CD14-positive monocyte (primary cell): ENCODE measurements around the gene POLR3E. TPM values are rescaled to one million over a fixed set of nuclear protein-coding genes. Genes with fewer than 3 reads are reported as not detected.

ENCODE experiments used
- DNase-seq, 3 donors: peaks; one replicate each; pipeline ENCODE4 v3.0.0-alpha.2; 2011 to 2022
- H2AFZ ChIP-seq: 2 replicates; pipeline ENCODE4 v1.6.0; 2012; ENCODE audit warnings: mild to moderate bottlenecking, low read depth, low read length, inconsistent platforms; ENCODE audit not compliant: insufficient read depth, poor library complexity, severe bottlenecking
- H3K27ac ChIP-seq, 2 donors: 1 replicate in 1 of 2; 2 replicates in 1 of 2; pipeline ENCODE4 v1.5.1; 2012 to 2013; ENCODE audit warnings: low read length in 2 of 2, control low read depth in 1 of 2, inconsistent platforms in 1 of 2, low read depth in 1 of 2, mild to moderate bottlenecking in 1 of 2
- H3K27me3 ChIP-seq, 2 donors: one replicate each; pipeline versions ENCODE4 v1.6.0 to v1.6.1; 2011 to 2013; ENCODE audit warnings: low read length in 2 of 2; ENCODE audit not compliant: control insufficient read depth in 2 of 2, insufficient read depth in 2 of 2
- H3K36me3 ChIP-seq, 2 donors: replicated peaks in 1 of 2; 1 replicate in 1 of 2; 2 replicates in 1 of 2; pipeline versions ENCODE4 v1.5.1 to v1.6.1; 2012 to 2013; ENCODE audit warnings: low read length in 2 of 2, control low read depth in 1 of 2, inconsistent platforms in 1 of 2, mild to moderate bottlenecking in 1 of 2; ENCODE audit not compliant: insufficient read depth in 2 of 2, control insufficient read depth in 1 of 2
- H3K4me1 ChIP-seq, 2 donors: 1 replicate in 1 of 2; 2 replicates in 1 of 2; pipeline versions ENCODE4 v1.5.1 to v1.6.1; 2012 to 2013; ENCODE audit warnings: low read length in 2 of 2, control low read depth in 1 of 2, inconsistent platforms in 1 of 2, mild to moderate bottlenecking in 1 of 2, moderate library complexity in 1 of 2; ENCODE audit not compliant: insufficient read depth in 2 of 2, control insufficient read depth in 1 of 2
- H3K4me2 ChIP-seq: replicated peaks from 2 replicates; pipeline ENCODE3; 2012; ENCODE audit warnings: low read length, moderate library complexity, mild to moderate bottlenecking; ENCODE audit not compliant: poor library complexity, severe bottlenecking; ENCODE audit errors: extremely low read depth
- H3K4me3 ChIP-seq, 3 experiments: fragments of 200-600 bp in 1 of 3; sonication (generic) in 1 of 3; replicated peaks in 1 of 3; 1 replicate in 2 of 3; 2 replicates in 1 of 3; pipeline ENCODE4 v1.5.1; 2011 to 2013; ENCODE audit warnings: low read length in 3 of 3, mild to moderate bottlenecking in 3 of 3, control low read depth in 2 of 3, low read depth in 2 of 3, inconsistent platforms in 1 of 3, moderate library complexity in 1 of 3
- H3K79me2 ChIP-seq: 2 replicates; pipeline ENCODE4 v1.6.0; 2012; ENCODE audit warnings: mild to moderate bottlenecking, control low read depth, inconsistent platforms, low read length, moderate library complexity; ENCODE audit not compliant: insufficient read depth
- H3K9ac ChIP-seq: 2 replicates; pipeline ENCODE4 v1.6.0; 2017; ENCODE audit warnings: low read length, mild to moderate bottlenecking; ENCODE audit not compliant: insufficient read depth, poor library complexity, severe bottlenecking
- H3K9me3 ChIP-seq, 2 donors: replicated peaks in 1 of 2; 1 replicate in 1 of 2; 2 replicates in 1 of 2; pipeline versions ENCODE4 v1.5.1 to v1.6.1; 2012 to 2013; ENCODE audit warnings: low read length in 2 of 2, control low read depth in 1 of 2; ENCODE audit not compliant: control insufficient read depth in 1 of 2, insufficient read depth in 1 of 2
- H4K20me1 ChIP-seq: 2 replicates; pipeline ENCODE4 v1.6.0; 2012; ENCODE audit warnings: mild to moderate bottlenecking, low read length, control low read depth, moderate library complexity; ENCODE audit not compliant: insufficient read depth
- H3K27ac Mint-ChIP-seq, 7 donors: one replicate each; pipeline ENCODE4 v1.8.0; 2020; ENCODE audit warnings: mild to moderate bottlenecking in 7 of 7, mixed read lengths in 7 of 7, moderate library complexity in 6 of 7, inconsistent platforms in 2 of 7
- H3K27me3 Mint-ChIP-seq, 3 donors: one replicate each; pipeline ENCODE4 v1.8.0; 2021 to 2022; ENCODE audit warnings: low read depth in 3 of 3, mild to moderate bottlenecking in 3 of 3, mixed read lengths in 3 of 3, moderate library complexity in 3 of 3, inconsistent platforms in 1 of 3
- H3K36me3 Mint-ChIP-seq, 2 donors: one replicate each; pipeline ENCODE4 v1.8.0; 2020; ENCODE audit warnings: mixed read lengths in 2 of 2, inconsistent platforms in 1 of 2, mild to moderate bottlenecking in 1 of 2
- H3K4me1 Mint-ChIP-seq: one replicate; pipeline ENCODE4 v1.8.0; 2020; ENCODE audit warnings: mild to moderate bottlenecking, mixed read lengths
- H3K4me3 Mint-ChIP-seq, 2 donors: one replicate each; pipeline ENCODE4 v1.8.0; 2020; ENCODE audit warnings: mild to moderate bottlenecking in 2 of 2, mixed read lengths in 2 of 2, moderate library complexity in 1 of 2
- H3K9me3 Mint-ChIP-seq, 7 donors: one replicate each; pipeline ENCODE4 v1.8.0; 2020 to 2022; ENCODE audit warnings: mixed read lengths in 7 of 7, mild to moderate bottlenecking in 6 of 7, moderate library complexity in 6 of 7, inconsistent platforms in 2 of 7
- CTCF ChIP-seq: fragments of 200-600 bp; IDR thresholded peaks from one replicate; pipeline ENCODE4 v1.8.0; 2022; ENCODE audit warnings: antibody characterized with exemption, mild to moderate bottlenecking
- WGBS: methylation state at CpG from one replicate; pipeline ENCODE4 v1.1.5; 2013; ENCODE audit warnings: missing lambda C conversion rate; ENCODE audit not compliant: insufficient coverage; 5-methylcytosine and 5-hydroxymethylcytosine counted together
- intact Hi-C, 2 donors: fragments of 100-400 bp; cut with micrococcal nuclease; formaldehyde crosslinking; loops; one replicate each; pipeline versions ENCODE4 v1.15.0 to v1.15.1; 2023
- polyA plus RNA-seq, 3 donors: library from polyadenylated mRNA; depleted of rRNA in 1 of 3; unstranded in 2 of 3; stranded (reverse) in 1 of 3; fragments of 300-500 nt in 2 of 3; fragments of >200 nt in 1 of 3; fragmentation: Illumina TruSeq in 2 of 3; gene quantifications; 1 replicate in 2 of 3; 2 replicates in 1 of 3; pipeline ENCODE4 v1.2.3, GENCODE V29; 2012 to 2021

POLR3E gene
- polyA plus RNA-seq, 3 donors: 4.1 to 34.6 (median 5.7) TPM

GRCh38 chr16:22312897-22313781 is 15.9 kb downstream of the POLR3E start:
- Mint-ChIP-seq H3K27me3 (no peaks in the 10 kb centered on the region), H3K27ac (peak overlapping the region in 2 of 7 donors; percentile 31 to 76), H3K4me1 (no peaks in the 10 kb centered on the region), H3K9me3 (no peaks in the 10 kb centered on the region), H3K4me3 (no peak overlapping the region), H3K36me3 (peaks cover 78 to 93% of the 10 kb centered on the region in 2 donors)
- Histone ChIP-seq H3K9me3 (no peaks in the 10 kb centered on the region), H3K36me3 (peaks cover 83 to 91% of the 10 kb centered on the region in 2 donors), H3K27me3 (no peaks in the 10 kb centered on the region), H3K4me3 (no peak overlapping the region), H3K4me2 (no peak overlapping the region), H3K79me2 (no peaks in the 10 kb centered on the region), H2AFZ (no peak overlapping the region), H3K27ac (no peak overlapping the region), H3K9ac (no peak overlapping the region), H3K4me1 (no peaks in the 10 kb centered on the region), H4K20me1 (no peaks in the 10 kb centered on the region)
- 98% methylated on average over 18 of the region's 23 CpGs for WGBS
- TF ChIP-seq CTCF: no peak
- DNase-seq: no peak
- intact Hi-C loops: no loop called here

DNA sequence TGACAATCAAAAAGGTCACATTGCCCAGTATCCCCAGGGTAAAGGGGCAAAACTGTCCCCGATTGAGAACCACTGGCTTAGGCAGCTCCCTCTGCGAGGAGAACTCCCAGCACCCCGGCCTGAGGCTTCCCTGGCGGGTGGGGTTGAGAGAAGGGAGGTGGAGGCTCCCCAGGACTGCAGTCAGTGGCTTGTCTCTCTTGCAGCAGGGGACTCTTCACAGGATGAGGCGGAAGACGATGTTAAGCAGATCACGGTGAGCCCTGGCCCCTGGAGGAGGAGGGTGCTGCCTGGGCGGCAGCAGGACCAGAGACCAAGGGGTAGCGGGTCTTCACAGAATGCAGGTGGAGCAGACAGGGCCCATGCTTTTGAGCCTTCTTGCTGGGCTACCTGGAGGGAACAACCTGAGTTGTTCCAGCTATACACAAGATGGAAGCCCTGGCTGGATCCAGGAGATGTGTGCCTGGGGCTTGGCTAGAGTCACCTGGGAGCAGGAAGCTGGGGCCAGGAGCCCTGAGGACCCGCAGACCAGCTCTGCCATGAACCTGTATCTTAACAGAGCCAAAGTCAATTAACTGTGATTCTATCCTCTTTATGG is 16.8 kb downstream of the POLR3E start:
- no peak for TF ChIP-seq CTCF
- H3K27me3 Mint-ChIP-seq: no peaks in the 10 kb centered on the region
- Histone ChIP-seq H3K27ac (no peak overlapping the region), H2AFZ (no peak overlapping the region), H3K9me3 (no peaks in the 10 kb centered on the region), H3K4me2 (no peak overlapping the region), H3K36me3 (peaks cover 79 to 91% of the 10 kb centered on the region in 2 donors), H3K4me3 (no peak overlapping the region), H3K27me3 (no peaks in the 10 kb centered on the region), H3K79me2 (no peaks in the 10 kb centered on the region), H3K4me1 (no peaks in the 10 kb centered on the region), H3K9ac (no peak overlapping the region), H4K20me1 (no peaks in the 10 kb centered on the region)
- no peak for DNase-seq
- H3K4me1 Mint-ChIP-seq: no peaks in the 10 kb centered on the region
- no peak overlapping the region for H3K27ac Mint-ChIP-seq
- no peak overlapping the region for H3K4me3 Mint-ChIP-seq
- intact Hi-C loops: no loop called here
- no peaks in the 10 kb centered on the region for H3K9me3 Mint-ChIP-seq
- 98% methylated on average over 9 of the region's 10 CpGs for WGBS
- H3K36me3 Mint-ChIP-seq: peaks cover 77 to 93% of the 10 kb centered on the region in 2 donors
